Measurements from ENCODE around the gene ISCU. TPM values are rescaled to one million over a fixed set of nuclear protein-coding genes. Genes with fewer than 3 reads are reported as not detected.

Gene ISCU
- total and polyA plus RNA-seq, 2 donors (not counting 3 experiments of a cell fraction or from before 2014, with no cell fraction given): 74.8 to 78.6 TPM

DNA sequence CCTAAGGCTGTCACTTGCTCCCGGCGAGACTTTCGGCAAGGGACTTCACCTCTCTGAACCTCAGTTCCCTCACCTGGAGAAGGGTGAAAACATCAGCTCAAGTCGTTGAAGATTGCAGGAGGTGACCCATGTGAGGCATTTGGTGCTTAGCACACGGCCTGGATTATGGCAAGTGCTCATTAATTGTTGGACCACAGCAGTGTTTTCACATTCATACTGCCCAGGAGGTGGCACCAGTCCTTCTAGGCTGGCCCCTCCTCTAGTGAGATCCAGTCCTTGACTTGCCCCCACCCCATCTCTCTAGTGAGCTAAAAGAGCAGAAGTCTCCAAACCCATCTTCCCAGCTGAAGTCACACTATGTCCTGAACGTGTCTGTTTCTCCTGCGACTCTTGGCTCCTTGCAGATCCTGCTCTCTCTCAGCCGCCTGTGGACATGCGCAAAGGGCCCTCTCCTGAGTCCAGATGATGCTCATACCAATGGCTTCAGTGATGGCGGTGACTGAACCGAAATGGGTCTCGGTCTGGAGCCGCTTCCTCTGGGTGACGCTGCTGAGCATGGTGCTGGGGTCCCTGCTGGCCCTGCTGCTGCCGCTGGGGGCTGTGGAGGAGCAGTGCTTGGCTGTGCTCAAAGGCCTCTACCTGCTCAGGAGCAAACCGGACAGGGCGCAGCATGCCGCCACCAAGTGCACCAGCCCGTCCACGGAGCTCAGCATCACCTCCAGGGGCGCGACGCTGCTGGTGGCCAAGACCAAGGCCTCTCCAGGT lies 45.7 kb upstream of the ISCU start:
- BruUV-seq (replicated peaks): no TSS peak
- Histone ChIP-seq H3K79me2 (ENCODE audit: control insufficient read depth, insufficient read depth, low read length) (no peaks in the 10 kb centered on the region), H3K4me3 (replicated peaks in 1 of 3; ENCODE audit: insufficient read depth in 1 of 3, low read depth in 1 of 3, low read length in 3 of 3) (no peak overlapping the region), H2AFZ (ENCODE audit: low read depth, low read length) (no peak overlapping the region), H3K4me2 (ENCODE audit: insufficient read depth, low read length) (no peak overlapping the region), H3K36me3 (ENCODE audit: control insufficient read depth in 2 of 2, extremely low read depth in 1 of 2, insufficient read depth in 2 of 2, low read length in 2 of 2) (peaks cover 7 to 35% of the 10 kb centered on the region in 2 experiments), H4K20me1 (replicated peaks; ENCODE audit: control insufficient read depth, extremely low read depth, insufficient read depth, low read length) (no peaks in the 10 kb centered on the region), H3K9me1 (replicated peaks; ENCODE audit: control insufficient read depth, extremely low read depth, insufficient read depth, low read length) (no peaks in the 10 kb centered on the region), H3K9ac (replicated peaks; ENCODE audit: extremely low read depth, insufficient read depth, low read length) (no peak overlapping the region), H3K4me1 (ENCODE audit: control insufficient read depth, extremely low read depth, insufficient read depth, low read length) (peaks cover 7% of the 10 kb centered on the region), H3K27me3 (ENCODE audit: control insufficient read depth in 2 of 2, insufficient read depth in 2 of 2, low read length in 2 of 2) (no peaks in the 10 kb centered on the region), H3K9me3 (replicated peaks; ENCODE audit: control insufficient read depth, insufficient read depth, low read length) (no peaks in the 10 kb centered on the region), H3K27ac (ENCODE audit: insufficient read depth, low read depth, low read length) (no peak overlapping the region)
- TF ChIP-seq EZH2 (IDR thresholded peaks at IDR 0.05; ENCODE audit: borderline replicate concordance, low read depth, low read length, severe bottlenecking) (no peak), POLR2AphosphoS5 (IDR thresholded peaks at IDR 0.05; ENCODE audit: insufficient read depth, low read depth, low read length) (no peak)
- TF ChIP-seq, protein P1, sequence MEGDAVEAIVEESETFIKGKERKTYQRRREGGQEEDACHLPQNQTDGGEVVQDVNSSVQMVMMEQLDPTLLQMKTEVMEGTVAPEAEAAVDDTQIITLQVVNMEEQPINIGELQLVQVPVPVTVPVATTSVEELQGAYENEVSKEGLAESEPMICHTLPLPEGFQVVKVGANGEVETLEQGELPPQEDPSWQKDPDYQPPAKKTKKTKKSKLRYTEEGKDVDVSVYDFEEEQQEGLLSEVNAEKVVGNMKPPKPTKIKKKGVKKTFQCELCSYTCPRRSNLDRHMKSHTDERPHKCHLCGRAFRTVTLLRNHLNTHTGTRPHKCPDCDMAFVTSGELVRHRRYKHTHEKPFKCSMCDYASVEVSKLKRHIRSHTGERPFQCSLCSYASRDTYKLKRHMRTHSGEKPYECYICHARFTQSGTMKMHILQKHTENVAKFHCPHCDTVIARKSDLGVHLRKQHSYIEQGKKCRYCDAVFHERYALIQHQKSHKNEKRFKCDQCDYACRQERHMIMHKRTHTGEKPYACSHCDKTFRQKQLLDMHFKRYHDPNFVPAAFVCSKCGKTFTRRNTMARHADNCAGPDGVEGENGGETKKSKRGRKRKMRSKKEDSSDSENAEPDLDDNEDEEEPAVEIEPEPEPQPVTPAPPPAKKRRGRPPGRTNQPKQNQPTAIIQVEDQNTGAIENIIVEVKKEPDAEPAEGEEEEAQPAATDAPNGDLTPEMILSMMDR (IDR thresholded peaks at IDR 0.05; ENCODE audit: extremely low read depth in 1 of 2, insufficient read depth in 1 of 2, low read depth in 1 of 2, low read length in 2 of 2): peak in 1 of 2 donors; percentile 19
- dilution Hi-C loops (cut with MboI; ENCODE audit: extremely low pct_ligation_motif_present, low sequenced_read_pairs) (no loop called here), intact Hi-C loops (cut with micrococcal nuclease) (loop anchor here (2.0 to 10.0 kb wide), 5 partner anchors 101 to 1422 kb away; partner anchors contain the start of genes CORO1C and CRY1)
- ChIA-PET CTCF (no interaction called here), POLR2A (no interaction called here)
- peak; percentile 7 for DNase-seq (ENCODE audit: low read depth, low spot score)
- no peak for FAIRE-seq
